B cell (primary cell): ENCODE measurements around the gene ARHGAP15. TPM values are rescaled to one million over a fixed set of nuclear protein-coding genes. Genes with fewer than 3 reads are reported as not detected.

ENCODE experiments used
- ATAC-seq: fragments of 200-7000 bp; cut with Tn5 transposase; one replicate; pipeline ENCODE4 v1.10.0; 2021; ENCODE audit warnings: low read depth, mild to moderate bottlenecking, moderate number of reproducible peaks, moderate library complexity
- CTCF ChIA-PET: fragments of 350-600 bp; sonication (Branson Sonifier 250); formaldehyde crosslinking; loops from one replicate; lab custom pipeline; 2021; ENCODE audit warnings: antibody characterized with exemption, inconsistent platforms; lab: Charles Lee
- POLR2A ChIA-PET: fragments of 350-600 bp; sonication (Branson Sonifier 250); formaldehyde crosslinking; loops from one replicate; lab custom pipeline; 2021; ENCODE audit warnings: antibody characterized with exemption; lab: Charles Lee
- DNase-seq: peaks from one replicate; pipeline ENCODE4 v3.0.0; 2013
- H2AFZ ChIP-seq: 2 replicates; pipeline ENCODE4 v1.6.1; 2012; ENCODE audit warnings: mild to moderate bottlenecking, low read depth, low read length; ENCODE audit not compliant: insufficient read depth, poor library complexity, severe bottlenecking
- H3K27ac ChIP-seq, 2 donors: 1 replicate in 1 of 2; 2 replicates in 1 of 2; pipeline ENCODE4 v1.5.1; 2012 to 2013; ENCODE audit warnings: low read length in 2 of 2, mild to moderate bottlenecking in 2 of 2, moderate library complexity in 1 of 2
- H3K27me3 ChIP-seq, 4 experiments: fragments of 200-600 bp in 1 of 4; sonication (generic) in 1 of 4; replicated peaks in 1 of 4; 1 replicate in 2 of 4; 2 replicates in 2 of 4; pipeline versions ENCODE4 v1.6.1 to v1.7.0; 2013 to 2016; ENCODE audit warnings: low read length in 3 of 4, mild to moderate bottlenecking in 2 of 4, mixed read lengths in 1 of 4, moderate library complexity in 1 of 4; ENCODE audit not compliant: insufficient read depth in 4 of 4, control insufficient read depth in 3 of 4; ENCODE audit errors: control extremely low read depth in 1 of 4
- H3K36me3 ChIP-seq, 2 experiments: replicated peaks in 1 of 2; 1 replicate in 1 of 2; 2 replicates in 1 of 2; pipeline versions ENCODE4 v1.6.1 to v1.7.1; 2013; ENCODE audit warnings: low read length in 1 of 2; ENCODE audit not compliant: insufficient read depth in 2 of 2, control insufficient read depth in 1 of 2; ENCODE audit errors: control extremely low read depth in 1 of 2, extremely low read depth in 1 of 2
- H3K4me1 ChIP-seq, 2 donors: fragments of 200-600 bp in 1 of 2; sonication (generic) in 1 of 2; 1 replicate in 1 of 2; 2 replicates in 1 of 2; pipeline versions ENCODE4 v1.5.1 to v1.6.1; 2013 to 2017; ENCODE audit warnings: low read length in 2 of 2; ENCODE audit not compliant: control insufficient read depth in 2 of 2, insufficient read depth in 2 of 2
- H3K4me2 ChIP-seq: replicated peaks from 2 replicates; pipeline ENCODE3; 2012; ENCODE audit warnings: mild to moderate bottlenecking, low read depth, low read length; ENCODE audit not compliant: poor library complexity, severe bottlenecking
- H3K4me3 ChIP-seq, 5 experiments: fragments of 200-600 bp in 1 of 5; sonication (generic) in 1 of 5; 1 replicate in 3 of 5; 2 replicates in 2 of 5; pipeline versions ENCODE4 v1.5.1 to v1.7.0; 2011 to 2016; ENCODE audit warnings: low read length in 4 of 5, mild to moderate bottlenecking in 4 of 5, low read depth in 2 of 5, control low read depth in 1 of 5, moderate library complexity in 1 of 5; ENCODE audit not compliant: insufficient read depth in 1 of 5; ENCODE audit errors: control extremely low read depth in 1 of 5, extremely low read depth in 1 of 5
- H3K79me2 ChIP-seq: fragments of 200-600 bp; sonication (generic); one replicate; pipeline ENCODE4 v1.6.0; 2016; ENCODE audit warnings: low read length; ENCODE audit not compliant: control insufficient read depth, insufficient read depth
- H3K9ac ChIP-seq: fragments of 200-600 bp; sonication (generic); 2 replicates; pipeline ENCODE4 v1.6.1; 2017; ENCODE audit warnings: mild to moderate bottlenecking, low read length, moderate library complexity
- H3K9me3 ChIP-seq, 3 donors: one replicate each; pipeline versions ENCODE4 v1.6.1 to v1.7.1; 2013; ENCODE audit warnings: low read length in 2 of 3; ENCODE audit not compliant: control insufficient read depth in 2 of 3, insufficient read depth in 1 of 3; ENCODE audit errors: control extremely low read depth in 1 of 3
- H4K20me1 ChIP-seq: 2 replicates; pipeline ENCODE4 v1.6.0; 2012; ENCODE audit warnings: mild to moderate bottlenecking, low read length; ENCODE audit not compliant: insufficient read depth, control insufficient read depth, poor library complexity, severe bottlenecking
- H3K27ac Mint-ChIP-seq: one replicate; pipeline ENCODE4 v1.8.0; 2021; ENCODE audit warnings: mixed read lengths
- H3K27me3 Mint-ChIP-seq: one replicate; pipeline ENCODE4 v1.8.0; 2021; ENCODE audit warnings: mixed read lengths
- H3K4me1 Mint-ChIP-seq: one replicate; pipeline ENCODE4 v1.8.0; 2021; ENCODE audit warnings: mixed read lengths
- H3K4me3 Mint-ChIP-seq: one replicate; pipeline ENCODE4 v1.8.0; 2021; ENCODE audit warnings: mixed read lengths
- H3K9me3 Mint-ChIP-seq: one replicate; pipeline ENCODE4 v1.8.0; 2022; ENCODE audit warnings: mixed read lengths; ENCODE audit not compliant: insufficient read depth
- CTCF ChIP-seq: fragments of 200-600 bp; IDR thresholded peaks from one replicate; pipeline ENCODE4 v1.8.0; 2022; ENCODE audit warnings: antibody characterized with exemption, mild to moderate bottlenecking
- EZH2 ChIP-seq: IDR thresholded peaks from 2 replicates; pipeline ENCODE4 v1.6.1; 2012; ENCODE audit warnings: borderline replicate concordance, low read depth, mild to moderate bottlenecking, moderate library complexity, low read length; ENCODE audit not compliant: insufficient read depth, poor library complexity, severe bottlenecking
- WGBS: methylation state at CpG from one replicate; pipeline ENCODE4 v1.1.5; 2013; ENCODE audit warnings: missing lambda C conversion rate; ENCODE audit not compliant: insufficient coverage; 5-methylcytosine and 5-hydroxymethylcytosine counted together
- intact Hi-C: fragments of 100-400 bp; cut with micrococcal nuclease; formaldehyde crosslinking; loops from one replicate; pipeline ENCODE4 v1.10.0; 2022
- polyA plus RNA-seq: library from polyadenylated mRNA; depleted of rRNA; stranded (reverse); fragments of >200 nt; gene quantifications from 2 replicates; pipeline ENCODE4 v1.2.3, GENCODE V29; 2012
- total RNA-seq, 2 donors: library from RNA; stranded (reverse); fragments of 120-200 nt in 1 of 2; gene quantifications; 1 replicate in 1 of 2; 2 replicates in 1 of 2; pipeline versions ENCODE4 v1.2.3 to v1.2.4, GENCODE V29; 2013 to 2022

Gene ARHGAP15
- total and polyA plus RNA-seq, 2 donors (not counting 1 experiment from before 2014, with no cell fraction given), result 58.6 to 187 TPM

- Histone ChIP-seq H3K36me3 (peaks cover 7 to 29% of the 10 kb centered on the region in 2 experiments), H3K4me2 (no peak overlapping the region), H4K20me1 (peaks cover 19% of the 10 kb centered on the region), H3K4me3 (no peak overlapping the region), H3K27ac (no peak overlapping the region), H3K79me2 (peaks cover 7% of the 10 kb centered on the region), H3K4me1 (no peaks in the 10 kb centered on the region), H3K27me3 (no peaks in the 10 kb centered on the region), H3K9ac (no peak overlapping the region), H3K9me3 (no peaks in the 10 kb centered on the region), H2AFZ (no peak overlapping the region)
- no peak for TF ChIP-seq CTCF
- TF ChIP-seq EZH2, result no peak
- POLR2A ChIA-PET, result no interaction called here
- no peak for DNase-seq
- no peak for ATAC-seq
- Mint-ChIP-seq H3K4me3 (no peak overlapping the region), H3K27ac (no peak overlapping the region), H3K27me3 (no peaks in the 10 kb centered on the region), H3K9me3 (no peaks in the 10 kb centered on the region), H3K4me1 (peaks cover 11% of the 10 kb centered on the region)
- CTCF ChIA-PET, result no interaction called here
- intact Hi-C loops, result no loop called here
Measured at GRCh38 chr2:143433840-143434239, 304.6 kb downstream of the ARHGAP15 start.

- H3K9me3 ChIP-seq, result no peaks in the 10 kb centered on the region
- ChIA-PET POLR2A (no interaction called here), CTCF (no interaction called here)
- ATAC-seq, result no peak
- TF ChIP-seq CTCF (no peak), EZH2 (no peak)
- no peak overlapping the region for H3K4me3 Mint-ChIP-seq
- intact Hi-C loops, result no loop called here
- peaks cover 7 to 30% of the 10 kb centered on the region in 2 experiments for H3K36me3 ChIP-seq
- peaks cover 10% of the 10 kb centered on the region for H3K4me1 Mint-ChIP-seq
- no peak overlapping the region for H3K4me2 ChIP-seq
- H3K27me3 ChIP-seq, result no peaks in the 10 kb centered on the region
- 100% methylated on average over 2 of the region's 3 CpGs for WGBS
- no peak overlapping the region for H3K27ac ChIP-seq
- H3K4me1 ChIP-seq, result no peaks in the 10 kb centered on the region
- H3K79me2 ChIP-seq, result peaks cover 7% of the 10 kb centered on the region
- H3K9me3 Mint-ChIP-seq, result no peaks in the 10 kb centered on the region
- no peak overlapping the region for H2AFZ ChIP-seq
- H3K27me3 Mint-ChIP-seq, result no peaks in the 10 kb centered on the region
- peaks cover 19% of the 10 kb centered on the region for H4K20me1 ChIP-seq
- no peak overlapping the region for H3K9ac ChIP-seq
- DNase-seq, result no peak
- no peak overlapping the region for H3K27ac Mint-ChIP-seq
- H3K4me3 ChIP-seq, result no peak overlapping the region
Measured at GRCh38 chr2:143434445-143434844, 305.2 kb downstream of the ARHGAP15 start.
